Cardiac fibroblast (primary cell): ENCODE results near the gene IL13.

Experiments
- DNase-seq, 2 donors: peaks; one replicate each; pipeline versions ENCODE4 v3.0.0 to v3.0.0-alpha.2; 2010; ENCODE audit warnings: low read depth in 2 of 2
- H3K4me3 ChIP-seq, 2 donors: replicated peaks in 1 of 2; 1 replicate in 1 of 2; 2 replicates in 1 of 2; pipeline ENCODE4 v1.5.1; 2011; ENCODE audit warnings: low read depth in 2 of 2, low read length in 2 of 2, mild to moderate bottlenecking in 2 of 2, moderate library complexity in 1 of 2
- CTCF ChIP-seq: IDR thresholded peaks from one replicate; pipeline ENCODE4 v1.5.1; 2011; ENCODE audit warnings: low read depth, mild to moderate bottlenecking, low read length, inconsistent platforms

IL13 gene

GRCh38 chr5:132657676-132658380, at the start of gene IL13:
TSS of gene IL13 (plus strand) at chr5:132658173. CDS start at chr5:132658187, 14 bp downstream.
- TF ChIP-seq CTCF, result no peak
- H3K4me3 ChIP-seq, result no peak within 1 kb of the TSS
- DNase-seq, result no peak

- no peak overlapping the region for H3K4me3 ChIP-seq
- no peak for TF ChIP-seq CTCF
- no peak for DNase-seq
Measured at GRCh38 chr5:132611965-132612364, 46.0 kb upstream of the IL13 start.

GRCh38 chr5:132612846-132613245, 45.1 kb upstream of the IL13 start:
- DNase-seq, result no peak
- no peak overlapping the region for H3K4me3 ChIP-seq
- no peak for TF ChIP-seq CTCF

GRCh38 chr5:132621699-132622098, 36.3 kb upstream of the IL13 start:
- DNase-seq, result no peak
- no peak for TF ChIP-seq CTCF
- no peak overlapping the region for H3K4me3 ChIP-seq

- DNase-seq, result no peak
Measured at GRCh38 chr5:132622608-132623007, 35.4 kb upstream of the IL13 start.

GRCh38 chr5:132627470-132627869, 30.5 kb upstream of the IL13 start:
- no peak overlapping the region for H3K4me3 ChIP-seq
- no peak for DNase-seq
- TF ChIP-seq CTCF, result no peak

More at GRCh38 chr5:132622608-132623007, 35.4 kb upstream of the IL13 start:
- no peak overlapping the region for H3K4me3 ChIP-seq
- no peak for TF ChIP-seq CTCF

GRCh38 chr5:132628814-132629213, 29.2 kb upstream of the IL13 start:
- DNase-seq, result no peak
- H3K4me3 ChIP-seq, result no peak overlapping the region
- TF ChIP-seq CTCF, result no peak
